Measurements from ENCODE around the gene DMD.

DMD gene

GRCh38 chrX:31138124-31138523 is 2073.2 kb downstream of the DMD start:
- H3K4me1 ChIP-seq (ENCODE audit: control extremely low read depth in 1 of 4, control insufficient read depth in 4 of 4, insufficient read depth in 4 of 4, low read length in 3 of 4), result peaks cover 0 to 8% (median 3%) of the 10 kb centered on the region in 4 experiments
- DNase-seq, result no peak
- peaks cover 0 to 2% (median 0%) of the 10 kb centered on the region in 5 experiments for H3K9me3 ChIP-seq (ENCODE audit: control extremely low read depth in 1 of 5, control insufficient read depth in 4 of 5, insufficient read depth in 2 of 5, low read depth in 1 of 5, low read length in 4 of 5)
- H3K27me3 ChIP-seq (replicated peaks in 2 of 5; ENCODE audit: control insufficient read depth in 4 of 5, insufficient read depth in 5 of 5, low read length in 4 of 5), result no peaks in the 10 kb centered on the region
- CTCF ChIA-PET, result no interaction called here
- 100% methylated on average over 1 of the region's 2 CpGs for WGBS (ENCODE audit: insufficient coverage)
- no peaks in the 10 kb centered on the region for H3K36me3 ChIP-seq (ENCODE audit: control insufficient read depth in 4 of 4, insufficient read depth in 4 of 4, low read length in 3 of 4)
- POLR2A ChIA-PET, result no interaction called here
- H3K27ac ChIP-seq (ENCODE audit: insufficient read depth in 1 of 2, low read depth in 1 of 2, low read length in 2 of 2, poor library complexity in 1 of 2, severe bottlenecking in 2 of 2), result no peak overlapping the region
- no peak overlapping the region for H3K4me3 ChIP-seq (ENCODE audit: control insufficient read depth in 1 of 7, extremely low read depth in 1 of 7, insufficient read depth in 4 of 7, low read depth in 2 of 7, low read length in 6 of 7)

- Histone ChIP-seq H3K4me1 (ENCODE audit: control extremely low read depth in 1 of 4, control insufficient read depth in 4 of 4, insufficient read depth in 4 of 4, low read length in 3 of 4) (peaks cover 0 to 8% (median 3%) of the 10 kb centered on the region in 4 experiments), H3K27ac (ENCODE audit: insufficient read depth in 1 of 2, low read depth in 1 of 2, low read length in 2 of 2, poor library complexity in 1 of 2, severe bottlenecking in 2 of 2) (no peak overlapping the region), H3K9me3 (ENCODE audit: control extremely low read depth in 1 of 5, control insufficient read depth in 4 of 5, insufficient read depth in 2 of 5, low read depth in 1 of 5, low read length in 4 of 5) (peaks cover 0 to 2% (median 0%) of the 10 kb centered on the region in 5 experiments), H3K36me3 (ENCODE audit: control insufficient read depth in 4 of 4, insufficient read depth in 4 of 4, low read length in 3 of 4) (no peaks in the 10 kb centered on the region), H3K4me3 (ENCODE audit: control insufficient read depth in 1 of 7, extremely low read depth in 1 of 7, insufficient read depth in 4 of 7, low read depth in 2 of 7, low read length in 6 of 7) (peak overlapping the region in 2 of 7 experiments; percentile 8 to 50), H3K27me3 (replicated peaks in 2 of 5; ENCODE audit: control insufficient read depth in 4 of 5, insufficient read depth in 5 of 5, low read length in 4 of 5) (no peaks in the 10 kb centered on the region)
- WGBS (ENCODE audit: insufficient coverage), result 50% methylated on average over 1 of the region's 5 CpGs
- DNase-seq, result peak in 2 of 3 donors; percentile 44 to 58
- ChIA-PET CTCF (no interaction called here), POLR2A (no interaction called here)
These were observed 2075.2 kb downstream of the DMD start for GRCh38 chrX:31136144-31136611.

- ChIA-PET POLR2A (no interaction called here), CTCF (no interaction called here)
- DNase-seq, result no peak
- WGBS (ENCODE audit: insufficient coverage), result 80% methylated on average over 4 of the region's 7 CpGs
- Histone ChIP-seq H3K9me3 (ENCODE audit: control extremely low read depth in 1 of 5, control insufficient read depth in 4 of 5, insufficient read depth in 2 of 5, low read depth in 1 of 5, low read length in 4 of 5) (no peaks in the 10 kb centered on the region), H3K4me3 (ENCODE audit: control insufficient read depth in 1 of 7, extremely low read depth in 1 of 7, insufficient read depth in 4 of 7, low read depth in 2 of 7, low read length in 6 of 7) (no peak overlapping the region), H3K4me1 (ENCODE audit: control extremely low read depth in 1 of 4, control insufficient read depth in 4 of 4, insufficient read depth in 4 of 4, low read length in 3 of 4) (peaks cover 0 to 20% (median 4%) of the 10 kb centered on the region in 4 experiments), H3K27ac (ENCODE audit: insufficient read depth in 1 of 2, low read depth in 1 of 2, low read length in 2 of 2, poor library complexity in 1 of 2, severe bottlenecking in 2 of 2) (no peak overlapping the region), H3K36me3 (ENCODE audit: control insufficient read depth in 4 of 4, insufficient read depth in 4 of 4, low read length in 3 of 4) (no peaks in the 10 kb centered on the region), H3K27me3 (replicated peaks in 2 of 5; ENCODE audit: control insufficient read depth in 4 of 5, insufficient read depth in 5 of 5, low read length in 4 of 5) (no peaks in the 10 kb centered on the region)
These were observed 2078.5 kb downstream of the DMD start for GRCh38 chrX:31132821-31133241.

- Histone ChIP-seq H3K27ac (ENCODE audit: insufficient read depth in 1 of 2, low read depth in 1 of 2, low read length in 2 of 2, poor library complexity in 1 of 2, severe bottlenecking in 2 of 2) (no peak overlapping the region), H3K27me3 (replicated peaks in 2 of 5; ENCODE audit: control insufficient read depth in 4 of 5, insufficient read depth in 5 of 5, low read length in 4 of 5) (no peaks in the 10 kb centered on the region), H3K36me3 (ENCODE audit: control insufficient read depth in 4 of 4, insufficient read depth in 4 of 4, low read length in 3 of 4) (no peaks in the 10 kb centered on the region), H3K9me3 (ENCODE audit: control extremely low read depth in 1 of 5, control insufficient read depth in 4 of 5, insufficient read depth in 2 of 5, low read depth in 1 of 5, low read length in 4 of 5) (no peaks in the 10 kb centered on the region), H3K4me1 (ENCODE audit: control extremely low read depth in 1 of 4, control insufficient read depth in 4 of 4, insufficient read depth in 4 of 4, low read length in 3 of 4) (peaks cover 0 to 15% (median under 1%) of the 10 kb centered on the region in 4 experiments), H3K4me3 (ENCODE audit: control insufficient read depth in 1 of 7, extremely low read depth in 1 of 7, insufficient read depth in 4 of 7, low read depth in 2 of 7, low read length in 6 of 7) (no peak overlapping the region)
- DNase-seq, result no peak
- ChIA-PET CTCF (no interaction called here), POLR2A (no interaction called here)
- 40% methylated on average over 1 of the region's 6 CpGs for WGBS (ENCODE audit: insufficient coverage)
These were observed 2080.7 kb downstream of the DMD start for GRCh38 chrX:31130457-31131220.

- no peaks in the 10 kb centered on the region for H3K27me3 ChIP-seq (replicated peaks in 2 of 5; ENCODE audit: control insufficient read depth in 4 of 5, insufficient read depth in 5 of 5, low read length in 4 of 5)
- no peak overlapping the region for H3K4me3 ChIP-seq (ENCODE audit: control insufficient read depth in 1 of 7, extremely low read depth in 1 of 7, insufficient read depth in 4 of 7, low read depth in 2 of 7, low read length in 6 of 7)
- H3K9me3 ChIP-seq (ENCODE audit: control extremely low read depth in 1 of 5, control insufficient read depth in 4 of 5, insufficient read depth in 2 of 5, low read depth in 1 of 5, low read length in 4 of 5), result no peaks in the 10 kb centered on the region
- peak in 1 of 3 donors; percentile 17 for DNase-seq
- ChIA-PET POLR2A (interaction anchor here (0.6 kb wide), 1 partner anchor 13 kb away, joined by 3 read pairs; no protein-coding TSS in a partner anchor), CTCF (no interaction called here)
- peaks cover 0 to 14% (median 0%) of the 10 kb centered on the region in 4 experiments for H3K4me1 ChIP-seq (ENCODE audit: control extremely low read depth in 1 of 4, control insufficient read depth in 4 of 4, insufficient read depth in 4 of 4, low read length in 3 of 4)
- no CpG with 5 or more reads among the region's 4 CpGs for WGBS (ENCODE audit: insufficient coverage)
- H3K36me3 ChIP-seq (ENCODE audit: control insufficient read depth in 4 of 4, insufficient read depth in 4 of 4, low read length in 3 of 4), result no peaks in the 10 kb centered on the region
- H3K27ac ChIP-seq (ENCODE audit: insufficient read depth in 1 of 2, low read depth in 1 of 2, low read length in 2 of 2, poor library complexity in 1 of 2, severe bottlenecking in 2 of 2), result no peak overlapping the region
These were observed 2082.5 kb downstream of the DMD start for GRCh38 chrX:31128855-31129254.

- no peaks in the 10 kb centered on the region for H3K9me3 ChIP-seq (ENCODE audit: control extremely low read depth in 1 of 5, control insufficient read depth in 4 of 5, insufficient read depth in 2 of 5, low read depth in 1 of 5, low read length in 4 of 5)
- H3K36me3 ChIP-seq (ENCODE audit: control insufficient read depth in 4 of 4, insufficient read depth in 4 of 4, low read length in 3 of 4), result no peaks in the 10 kb centered on the region
- H3K27ac ChIP-seq (ENCODE audit: insufficient read depth in 1 of 2, low read depth in 1 of 2, low read length in 2 of 2, poor library complexity in 1 of 2, severe bottlenecking in 2 of 2), result no peak overlapping the region
- H3K27me3 ChIP-seq (replicated peaks in 2 of 5; ENCODE audit: control insufficient read depth in 4 of 5, insufficient read depth in 5 of 5, low read length in 4 of 5), result no peaks in the 10 kb centered on the region
- H3K4me1 ChIP-seq (ENCODE audit: control extremely low read depth in 1 of 4, control insufficient read depth in 4 of 4, insufficient read depth in 4 of 4, low read length in 3 of 4), result peaks cover 0 to 22% (median 0%) of the 10 kb centered on the region in 4 experiments
- WGBS (ENCODE audit: insufficient coverage), result 86% methylated on average over 1 of the region's 3 CpGs
- CTCF ChIA-PET, result no interaction called here
- H3K4me3 ChIP-seq (ENCODE audit: control insufficient read depth in 1 of 7, extremely low read depth in 1 of 7, insufficient read depth in 4 of 7, low read depth in 2 of 7, low read length in 6 of 7), result no peak overlapping the region
- POLR2A ChIA-PET, result no interaction called here
- no peak for DNase-seq
These were observed 2083.6 kb downstream of the DMD start for GRCh38 chrX:31127716-31128115.

GRCh38 chrX:31126205-31126604 is 2085.1 kb downstream of the DMD start:
- CTCF ChIA-PET, result interaction anchor here (0.7 kb wide), 1 partner anchor 131 kb away, joined by 3 read pairs; no protein-coding TSS in a partner anchor
- WGBS (ENCODE audit: insufficient coverage), result 95% methylated on average over 4 of the region's 7 CpGs
- DNase-seq, result no peak

More at GRCh38 chrX:31126205-31126604, 2085.1 kb downstream of the DMD start:
- Histone ChIP-seq H3K27ac (ENCODE audit: insufficient read depth in 1 of 2, low read depth in 1 of 2, low read length in 2 of 2, poor library complexity in 1 of 2, severe bottlenecking in 2 of 2) (no peak overlapping the region), H3K9me3 (ENCODE audit: control extremely low read depth in 1 of 5, control insufficient read depth in 4 of 5, insufficient read depth in 2 of 5, low read depth in 1 of 5, low read length in 4 of 5) (no peaks in the 10 kb centered on the region), H3K27me3 (replicated peaks in 2 of 5; ENCODE audit: control insufficient read depth in 4 of 5, insufficient read depth in 5 of 5, low read length in 4 of 5) (no peaks in the 10 kb centered on the region), H3K4me3 (ENCODE audit: control insufficient read depth in 1 of 7, extremely low read depth in 1 of 7, insufficient read depth in 4 of 7, low read depth in 2 of 7, low read length in 6 of 7) (no peak overlapping the region), H3K4me1 (ENCODE audit: control extremely low read depth in 1 of 4, control insufficient read depth in 4 of 4, insufficient read depth in 4 of 4, low read length in 3 of 4) (peaks cover 0 to 22% (median 0%) of the 10 kb centered on the region in 4 experiments), H3K36me3 (ENCODE audit: control insufficient read depth in 4 of 4, insufficient read depth in 4 of 4, low read length in 3 of 4) (no peaks in the 10 kb centered on the region)
- POLR2A ChIA-PET, result no interaction called here
